ENCODE data around the gene GPC6. TPM values are rescaled to one million over a fixed set of nuclear protein-coding genes. Genes with fewer than 3 reads are reported as not detected.

Gene GPC6
- polyA plus RNA-seq, 1 donor (not counting 4 experiments of a cell fraction or from before 2014, with no cell fraction given): 0.42 TPM

- Histone ChIP-seq H3K9ac (ENCODE audit: control insufficient read depth, extremely low read depth, insufficient read depth, low read length) (no peak overlapping the region), H3K27ac (ENCODE audit: control insufficient read depth, insufficient read depth, low read length) (no peak overlapping the region), H3K4me2 (ENCODE audit: control insufficient read depth, extremely low read depth, insufficient read depth, low read depth, low read length) (no peak overlapping the region), H4K20me1 (ENCODE audit: control insufficient read depth, extremely low read depth, insufficient read depth, low read length) (no peaks in the 10 kb centered on the region), H3K36me3 (ENCODE audit: control insufficient read depth in 2 of 2, extremely low read depth in 1 of 2, insufficient read depth in 2 of 2, low read length in 2 of 2) (no peaks in the 10 kb centered on the region), H3K79me2 (ENCODE audit: control insufficient read depth, insufficient read depth, low read length) (no peaks in the 10 kb centered on the region), H3K4me1 (ENCODE audit: control insufficient read depth, extremely low read depth, insufficient read depth, low read length) (no peaks in the 10 kb centered on the region), H2AFZ (ENCODE audit: control insufficient read depth, low read length) (no peak overlapping the region), H3K27me3 (ENCODE audit: control insufficient read depth, extremely low read depth, insufficient read depth, low read length) (no peaks in the 10 kb centered on the region), H3K9me1 (ENCODE audit: control insufficient read depth, extremely low read depth, insufficient read depth, low read length) (no peaks in the 10 kb centered on the region), H3K4me3 (ENCODE audit: control insufficient read depth in 2 of 3, extremely low read depth in 1 of 3, insufficient read depth in 2 of 3, low read depth in 1 of 3, low read length in 3 of 3) (no peak overlapping the region), H3K9me3 (ENCODE audit: control insufficient read depth, low read depth, low read length) (no peaks in the 10 kb centered on the region)
- dilution Hi-C loops (cut with MboI; ENCODE audit: extremely low pct_ligation_motif_present, low sequenced_read_pairs): no loop called here
- FAIRE-seq: no peak
- DNase-seq (ENCODE audit: low read depth, low spot score): no peak
- no peak for TF ChIP-seq CTCF (optimal IDR thresholded peaks at IDR 0.05 in 1 of 3, IDR thresholded peaks at IDR 0.05 in 1 of 3, conservative IDR thresholded peaks at IDR 0.05 in 1 of 3; ENCODE audit: extremely low read depth in 1 of 3, insufficient read depth in 2 of 3, low read length in 3 of 3)
- TF ChIP-seq EZH2 (IDR thresholded peaks at IDR 0.05; ENCODE audit: low read length): no peak
These were observed 112.9 kb downstream of the GPC6 start for GRCh38 chr13:93339550-93339949.

- no peaks in the 10 kb centered on the region for H3K79me2 ChIP-seq (ENCODE audit: control insufficient read depth, insufficient read depth, low read length)
These were observed 114.9 kb downstream of the GPC6 start for GRCh38 chr13:93341517-93341916.

More at GRCh38 chr13:93341517-93341916, 114.9 kb downstream of the GPC6 start:
- no peaks in the 10 kb centered on the region for H3K36me3 ChIP-seq (ENCODE audit: control insufficient read depth in 2 of 2, extremely low read depth in 1 of 2, insufficient read depth in 2 of 2, low read length in 2 of 2)
- no peak overlapping the region for H3K4me2 ChIP-seq (ENCODE audit: control insufficient read depth, extremely low read depth, insufficient read depth, low read depth, low read length)
- dilution Hi-C loops (cut with MboI; ENCODE audit: extremely low pct_ligation_motif_present, low sequenced_read_pairs): no loop called here
- FAIRE-seq (no peak), DNase-seq (ENCODE audit: low read depth, low spot score) (no peak)
- no peaks in the 10 kb centered on the region for H4K20me1 ChIP-seq (ENCODE audit: control insufficient read depth, extremely low read depth, insufficient read depth, low read length)
- H3K27ac ChIP-seq (ENCODE audit: control insufficient read depth, insufficient read depth, low read length): no peak overlapping the region
- H3K27me3 ChIP-seq (ENCODE audit: control insufficient read depth, extremely low read depth, insufficient read depth, low read length): no peaks in the 10 kb centered on the region
- TF ChIP-seq CTCF (optimal IDR thresholded peaks at IDR 0.05 in 1 of 3, IDR thresholded peaks at IDR 0.05 in 1 of 3, conservative IDR thresholded peaks at IDR 0.05 in 1 of 3; ENCODE audit: extremely low read depth in 1 of 3, insufficient read depth in 2 of 3, low read length in 3 of 3) (no peak), EZH2 (IDR thresholded peaks at IDR 0.05; ENCODE audit: low read length) (no peak)
- no peaks in the 10 kb centered on the region for H3K9me3 ChIP-seq (ENCODE audit: control insufficient read depth, low read depth, low read length)
- H2AFZ ChIP-seq (ENCODE audit: control insufficient read depth, low read length): no peak overlapping the region
- no peak overlapping the region for H3K4me3 ChIP-seq (ENCODE audit: control insufficient read depth in 2 of 3, extremely low read depth in 1 of 3, insufficient read depth in 2 of 3, low read depth in 1 of 3, low read length in 3 of 3)
- H3K9me1 ChIP-seq (ENCODE audit: control insufficient read depth, extremely low read depth, insufficient read depth, low read length): no peaks in the 10 kb centered on the region
- H3K4me1 ChIP-seq (ENCODE audit: control insufficient read depth, extremely low read depth, insufficient read depth, low read length): no peaks in the 10 kb centered on the region
- no peak overlapping the region for H3K9ac ChIP-seq (ENCODE audit: control insufficient read depth, extremely low read depth, insufficient read depth, low read length)

All from keratinocyte (primary cell).